SU-DHL-6 (cell line): Measurements from ENCODE around the gene FDX1.

Source experiments
- EZH2phosphoT487 ChIP-seq: fragments of 200-600 bp; sonication (generic), shearing (Covaris generic); conservative IDR thresholded peaks from 2 replicates; pipeline ENCODE4 v1.6.1; 2018; ENCODE audit warnings: mild to moderate bottlenecking, antibody characterized with exemption, low read length, moderate library complexity, mixed read lengths
- TF ChIP-seq, protein P1 (sequence below): fragments of 200-600 bp; sonication (generic); IDR thresholded peaks from one replicate; pipeline ENCODE4 v1.5.1; 2017; ENCODE audit warnings: antibody characterized with exemption, mild to moderate bottlenecking, low read length, moderate library complexity; ENCODE audit not compliant: insufficient read depth, poor library complexity, severe bottlenecking

DNA sequence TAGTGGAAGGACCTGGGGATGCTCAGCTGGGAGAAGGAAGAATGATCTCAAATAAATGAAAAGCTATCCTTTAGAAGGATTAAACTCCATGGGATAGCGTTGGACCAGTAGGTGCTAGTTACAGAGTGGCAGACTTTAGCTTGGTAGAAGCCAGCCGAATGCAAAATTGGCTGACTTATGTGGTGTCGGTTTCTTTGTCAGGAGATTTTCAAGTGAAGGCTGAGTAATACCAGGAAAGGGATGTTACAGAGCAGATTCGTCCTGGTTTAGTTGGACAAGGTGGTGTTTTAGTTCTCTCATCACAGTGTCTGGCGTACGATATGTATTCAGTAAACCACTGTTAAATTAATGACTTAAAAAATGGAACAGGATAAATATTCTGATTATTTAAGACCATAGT, 26.0 kb downstream of the FDX1 start:
- TF ChIP-seq, protein P1, sequence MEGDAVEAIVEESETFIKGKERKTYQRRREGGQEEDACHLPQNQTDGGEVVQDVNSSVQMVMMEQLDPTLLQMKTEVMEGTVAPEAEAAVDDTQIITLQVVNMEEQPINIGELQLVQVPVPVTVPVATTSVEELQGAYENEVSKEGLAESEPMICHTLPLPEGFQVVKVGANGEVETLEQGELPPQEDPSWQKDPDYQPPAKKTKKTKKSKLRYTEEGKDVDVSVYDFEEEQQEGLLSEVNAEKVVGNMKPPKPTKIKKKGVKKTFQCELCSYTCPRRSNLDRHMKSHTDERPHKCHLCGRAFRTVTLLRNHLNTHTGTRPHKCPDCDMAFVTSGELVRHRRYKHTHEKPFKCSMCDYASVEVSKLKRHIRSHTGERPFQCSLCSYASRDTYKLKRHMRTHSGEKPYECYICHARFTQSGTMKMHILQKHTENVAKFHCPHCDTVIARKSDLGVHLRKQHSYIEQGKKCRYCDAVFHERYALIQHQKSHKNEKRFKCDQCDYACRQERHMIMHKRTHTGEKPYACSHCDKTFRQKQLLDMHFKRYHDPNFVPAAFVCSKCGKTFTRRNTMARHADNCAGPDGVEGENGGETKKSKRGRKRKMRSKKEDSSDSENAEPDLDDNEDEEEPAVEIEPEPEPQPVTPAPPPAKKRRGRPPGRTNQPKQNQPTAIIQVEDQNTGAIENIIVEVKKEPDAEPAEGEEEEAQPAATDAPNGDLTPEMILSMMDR = no peak
- TF ChIP-seq EZH2phosphoT487 = no peak
